HS-5 (cell line): ENCODE data around the gene MT3.
"Not testable (repeated sequence)": the region's sequence is repeated elsewhere in the genome, so short reads cannot be mapped to it uniquely, and the experiment has no call there.

Source experiments
- DNase-seq: peaks from one replicate; pipeline ENCODE4 v3.0.0-alpha.2; 2012; ENCODE audit warnings: low read depth

MT3 gene

DNA sequence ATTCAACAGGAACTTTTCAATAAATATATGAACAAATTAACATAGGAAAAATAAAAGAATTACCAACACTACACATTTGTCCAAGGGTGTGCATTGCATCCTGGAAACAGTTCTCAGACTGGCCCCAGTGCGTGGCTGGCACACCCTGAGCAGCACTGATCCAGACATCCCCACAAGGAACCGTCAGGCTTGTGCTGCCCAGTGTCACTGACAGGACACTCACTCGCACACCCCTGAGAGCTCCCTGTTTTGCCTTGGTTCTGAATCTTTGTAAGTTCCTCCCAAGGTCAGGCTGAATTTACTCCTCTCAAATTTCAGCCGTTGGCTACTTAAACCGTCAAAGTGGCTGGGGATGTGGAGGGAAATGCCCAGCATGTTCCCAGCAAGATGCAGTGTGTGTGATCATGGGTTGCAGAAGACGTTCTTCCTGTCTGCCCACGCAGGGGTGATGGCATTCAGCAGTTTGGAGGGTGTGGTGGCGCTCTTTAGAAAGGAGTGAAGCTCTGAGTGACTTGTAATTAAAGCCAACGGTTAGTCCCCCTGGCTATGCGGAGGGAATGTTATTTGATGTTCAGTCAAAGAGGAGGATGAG lies 20.8 kb downstream of the MT3 start:
- peak; percentile 76 for DNase-seq

- DNase-seq: no peak
Observed at GRCh38 chr16:56610609-56611111, 21.3 kb downstream of the MT3 start.

DNA sequence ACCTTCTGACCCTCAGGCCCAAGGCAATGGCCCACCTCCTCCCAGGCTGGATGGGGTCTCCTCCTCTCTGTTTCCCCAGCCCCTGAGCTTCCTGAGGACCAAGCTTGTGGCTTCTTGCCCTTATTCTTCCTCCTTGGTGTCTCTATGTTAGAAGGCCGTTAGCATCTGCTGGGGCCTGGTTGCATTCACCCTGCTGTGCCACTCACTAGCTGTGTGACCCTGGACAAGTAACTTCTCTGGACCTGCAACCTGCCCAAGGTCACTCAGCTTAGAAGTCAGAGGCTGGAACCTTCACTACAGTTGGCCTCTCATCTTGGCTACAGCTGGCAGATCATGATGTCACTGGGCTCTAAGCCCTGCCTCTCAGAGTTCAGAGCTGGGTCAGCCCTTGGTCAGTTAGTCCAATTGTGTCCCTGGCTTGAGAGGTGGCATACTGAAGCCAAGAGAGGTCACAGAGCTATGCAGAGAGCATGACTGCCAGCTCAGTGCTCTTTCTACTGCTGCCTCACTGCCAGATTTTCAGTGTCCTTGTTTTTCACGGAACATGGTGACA lies 22.0 kb downstream of the MT3 start:
- no peak for DNase-seq

DNA sequence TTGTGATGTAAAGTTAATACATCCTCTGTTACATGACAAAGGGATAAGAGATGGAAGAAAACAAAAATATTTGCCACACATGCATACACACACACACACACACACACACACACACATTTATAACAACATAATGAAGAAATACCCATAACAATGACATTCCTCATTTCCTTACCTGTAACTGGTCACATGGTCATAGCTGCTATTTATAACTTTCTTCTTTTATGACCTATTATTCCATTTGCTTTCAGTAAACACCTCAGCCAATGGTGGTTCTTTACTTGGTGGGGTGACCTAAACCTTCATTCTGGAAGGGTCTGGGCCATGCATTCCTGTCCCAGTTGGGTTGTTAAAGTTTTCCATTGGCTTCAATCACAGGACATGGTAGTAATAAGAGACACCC lies 24.4 kb downstream of the MT3 start:
- DNase-seq: no peak

DNA sequence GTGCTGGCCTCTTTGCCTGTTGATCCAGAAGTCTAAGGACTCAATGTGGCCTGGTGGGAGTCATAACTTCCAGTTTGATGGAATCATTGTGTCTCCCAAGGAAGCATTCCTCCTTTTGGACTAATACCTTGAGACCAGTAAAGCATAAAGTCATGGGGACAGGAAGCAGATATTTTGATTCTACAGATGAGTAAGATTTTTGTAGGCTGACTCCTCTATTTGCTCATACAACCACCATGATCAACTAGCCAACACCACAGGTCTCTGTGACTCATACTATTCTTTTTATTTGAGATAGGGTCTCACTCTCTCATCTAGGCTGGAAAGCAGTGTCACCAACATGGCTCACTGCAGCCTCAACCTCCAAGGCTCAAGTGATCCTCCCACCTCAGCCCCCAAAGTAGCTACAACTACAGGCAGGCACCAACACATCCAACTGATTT lies 25.2 kb downstream of the MT3 start:
- DNase-seq: peak; percentile 83

GRCh38 chr16:56615353-56615752 lies 26.0 kb downstream of the MT3 start:
- peak; percentile 74 for DNase-seq

- no peak for DNase-seq
Observed at GRCh38 chr16:56616608-56617211, 27.4 kb downstream of the MT3 start.

DNA sequence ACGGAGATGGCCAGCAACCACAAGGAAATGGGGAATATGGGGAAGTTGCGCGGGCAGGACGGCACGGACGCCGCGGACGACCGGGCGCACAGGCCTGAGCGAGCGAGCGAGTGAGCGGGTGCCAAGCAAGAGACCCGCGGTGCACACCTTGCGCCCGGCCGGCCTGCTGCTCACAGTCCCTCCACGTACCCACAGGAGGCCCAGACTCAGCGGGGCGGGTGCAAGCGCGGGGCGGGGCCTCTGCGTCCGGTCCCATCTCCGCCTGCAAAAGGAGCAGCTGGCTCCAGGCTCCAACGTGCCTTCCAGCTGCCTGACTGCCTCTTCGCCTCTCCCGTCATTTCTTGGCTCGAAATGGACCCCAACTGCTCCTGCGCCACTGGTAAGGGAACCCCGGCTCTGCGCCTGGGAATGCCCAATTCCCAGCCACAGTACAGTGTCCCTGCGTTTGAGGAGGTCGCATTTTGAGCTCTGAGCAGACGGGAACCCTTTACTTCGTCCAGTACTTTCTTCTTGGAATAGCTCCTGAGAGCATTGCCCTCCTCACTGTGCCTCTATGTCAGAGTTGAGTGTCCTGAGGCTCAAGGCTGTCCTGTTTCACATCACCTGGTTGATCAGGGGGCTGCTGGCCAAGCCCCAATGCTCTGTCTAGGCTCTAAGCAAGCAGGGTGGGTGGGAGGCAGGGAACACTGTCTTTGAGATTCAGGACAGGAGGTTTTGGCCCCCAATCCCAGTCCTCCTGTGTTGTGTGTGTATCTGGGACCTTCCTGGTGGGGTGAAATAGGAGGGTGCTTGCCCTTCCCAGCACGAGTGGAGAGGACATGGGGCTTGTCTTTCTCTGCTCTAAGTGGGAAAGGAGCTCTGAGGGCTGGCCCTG lies 28.1 kb downstream of the MT3 start:
- no peak for DNase-seq

DNA sequence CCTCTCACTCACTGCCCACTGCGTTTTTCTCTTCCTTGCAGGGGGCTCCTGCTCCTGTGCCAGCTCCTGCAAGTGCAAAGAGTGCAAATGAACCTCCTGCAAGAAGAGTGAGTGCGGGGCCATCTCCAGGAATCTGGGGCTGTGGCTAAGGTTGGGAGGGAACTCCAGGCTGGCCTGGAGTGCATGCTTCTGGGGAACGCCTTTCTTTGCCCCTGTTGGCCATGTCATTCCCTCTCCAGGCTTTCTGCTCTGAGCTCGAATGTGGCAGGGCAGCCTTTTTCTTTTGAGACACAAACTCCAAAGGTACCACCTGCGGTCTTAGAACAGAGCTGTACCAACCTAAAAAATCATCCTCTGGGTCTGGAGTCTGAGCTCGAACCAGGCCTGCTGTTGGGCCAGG lies 28.8 kb downstream of the MT3 start:
- no peak for DNase-seq

DNA sequence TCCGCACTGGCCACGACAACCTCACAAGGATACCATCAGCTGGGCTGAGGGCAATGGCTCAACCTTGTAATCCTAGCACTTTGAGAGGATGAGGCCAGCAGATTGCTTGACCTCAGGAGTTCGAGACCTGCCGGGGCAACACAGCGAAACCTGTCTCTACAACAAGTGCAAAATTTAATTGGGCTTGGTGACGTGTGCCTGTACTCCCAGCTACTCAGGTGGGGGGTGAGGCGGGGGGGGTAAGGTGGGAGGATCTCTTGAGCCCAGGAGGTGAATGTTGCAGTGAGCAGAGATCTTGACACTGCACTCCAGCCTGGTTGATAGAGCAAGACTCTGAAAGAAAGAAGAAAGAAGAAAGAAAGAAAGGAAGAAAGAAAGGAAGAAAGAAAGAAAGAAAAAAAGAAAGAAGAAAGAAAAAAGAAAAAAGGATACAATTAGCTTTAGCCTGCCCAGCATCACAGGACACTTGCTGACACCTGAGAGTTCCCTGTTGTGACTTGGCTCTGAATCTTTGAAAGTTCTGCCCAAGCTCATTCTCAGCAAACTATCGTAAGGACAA lies 31.1 kb downstream of the MT3 start:
- no peak for DNase-seq

GRCh38 chr16:56621665-56622445 lies 32.5 kb downstream of the MT3 start:
- DNase-seq: not testable (repeated sequence)

GRCh38 chr16:56623184-56623583 lies 33.9 kb downstream of the MT3 start:
- not testable (repeated sequence) for DNase-seq

- DNase-seq: no peak
Observed at GRCh38 chr16:56623637-56624036, 34.3 kb downstream of the MT3 start.

DNA sequence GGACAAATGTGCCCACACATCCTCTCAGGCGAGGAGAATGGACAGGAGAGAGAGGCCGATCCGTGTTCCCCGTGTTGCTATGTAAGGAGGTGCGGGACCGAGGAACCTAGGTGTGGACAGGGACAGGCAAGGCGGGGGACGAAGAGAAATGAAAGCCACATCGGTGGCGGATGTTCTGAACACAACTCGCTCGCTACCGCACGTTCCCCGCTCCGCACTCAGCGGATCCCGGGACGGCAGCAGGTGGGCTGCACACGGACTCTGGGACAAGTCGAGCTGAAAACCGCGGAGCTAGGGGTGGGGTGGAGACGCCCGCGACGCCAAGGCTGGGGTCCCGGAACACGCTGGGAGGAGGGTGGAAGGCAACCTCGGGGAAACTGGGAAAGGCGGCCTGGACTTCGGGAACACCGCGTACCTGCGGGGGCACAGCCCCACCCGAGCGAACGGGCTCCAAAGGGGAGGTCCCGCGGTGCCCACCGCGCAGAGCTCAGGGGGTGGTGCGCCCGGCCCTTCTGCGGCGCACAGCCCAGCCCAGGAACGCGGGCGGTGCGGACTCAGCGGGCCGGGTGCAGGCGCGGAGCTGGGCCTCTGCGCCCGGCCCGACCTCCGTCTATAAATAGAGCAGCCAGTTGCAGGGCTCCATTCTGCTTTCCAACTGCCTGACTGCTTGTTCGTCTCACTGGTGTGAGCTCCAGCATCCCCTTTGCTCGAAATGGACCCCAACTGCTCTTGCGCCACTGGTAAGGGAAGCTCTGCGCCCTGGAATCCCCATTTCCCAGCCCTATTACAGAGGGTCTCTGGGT lies 36.0 kb downstream of the MT3 start, which contains the start of gene MT1E:
MT1E (plus strand) TSS at position 642 of the 803 bp plus-strand sequence; CDS start at position 713, 71 bp downstream.
- no peak for DNase-seq

- no peak for DNase-seq
Observed at GRCh38 chr16:56625943-56626654, 36.8 kb downstream of the MT3 start.

DNA sequence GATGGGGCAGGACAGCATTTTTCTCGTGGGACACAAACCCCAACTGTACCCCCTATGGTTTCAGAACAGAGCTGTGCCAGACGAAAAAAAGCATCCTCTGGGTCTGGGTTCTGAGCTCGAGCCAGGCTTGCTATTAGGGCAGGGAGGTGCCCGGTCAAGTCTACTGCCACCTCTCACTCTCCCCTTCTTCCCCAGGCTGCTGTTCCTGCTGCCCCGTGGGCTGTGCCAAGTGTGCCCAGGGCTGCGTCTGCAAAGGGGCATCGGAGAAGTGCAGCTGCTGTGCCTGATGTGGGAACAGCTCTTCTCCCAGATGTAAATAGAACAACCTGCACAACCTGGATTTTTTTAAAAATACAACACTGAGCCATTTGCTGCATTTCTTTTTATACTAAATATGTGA lies 37.4 kb downstream of the MT3 start:
- no peak for DNase-seq

DNA sequence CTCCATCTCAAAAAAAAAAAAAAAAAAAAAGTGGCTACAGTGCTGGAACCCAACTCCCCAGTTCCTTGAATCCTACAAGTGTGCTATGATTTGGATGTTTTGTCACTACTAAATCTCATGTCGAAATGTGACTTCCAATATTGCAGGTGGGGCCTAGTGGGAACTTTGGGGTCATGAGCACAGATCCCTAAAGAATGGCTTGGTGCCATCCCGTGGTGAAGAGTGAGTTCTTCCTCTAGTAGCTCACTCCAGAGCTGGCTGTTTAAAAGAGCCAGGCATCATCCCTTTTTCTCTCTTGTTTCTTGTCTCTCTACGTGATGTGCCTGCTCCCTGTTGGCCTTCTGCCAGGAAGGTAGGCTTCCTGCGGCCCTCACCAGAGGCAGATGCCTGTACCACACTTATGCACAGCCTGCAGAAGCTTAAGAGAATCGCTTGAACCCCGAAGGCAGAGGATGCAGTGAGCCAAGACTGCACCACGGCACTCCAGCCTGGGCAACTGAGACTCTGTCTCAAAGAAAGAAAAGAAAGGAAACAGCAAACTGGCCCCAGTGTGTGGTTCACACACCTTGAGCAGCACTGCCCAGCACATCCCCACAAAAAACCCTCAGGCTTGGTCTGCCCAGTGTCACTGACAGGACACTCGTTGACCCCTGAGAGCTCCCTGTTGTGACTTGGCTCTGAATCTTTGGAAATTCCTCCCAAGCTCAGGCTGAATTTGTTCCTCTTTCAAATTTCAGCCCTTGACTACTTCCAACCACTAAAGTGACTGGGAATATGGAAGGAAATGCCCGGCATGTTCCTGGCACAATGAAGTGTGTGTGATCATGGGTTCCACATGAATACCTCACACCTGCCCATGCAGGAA lies 39.4 kb downstream of the MT3 start:
- no peak for DNase-seq

DNA sequence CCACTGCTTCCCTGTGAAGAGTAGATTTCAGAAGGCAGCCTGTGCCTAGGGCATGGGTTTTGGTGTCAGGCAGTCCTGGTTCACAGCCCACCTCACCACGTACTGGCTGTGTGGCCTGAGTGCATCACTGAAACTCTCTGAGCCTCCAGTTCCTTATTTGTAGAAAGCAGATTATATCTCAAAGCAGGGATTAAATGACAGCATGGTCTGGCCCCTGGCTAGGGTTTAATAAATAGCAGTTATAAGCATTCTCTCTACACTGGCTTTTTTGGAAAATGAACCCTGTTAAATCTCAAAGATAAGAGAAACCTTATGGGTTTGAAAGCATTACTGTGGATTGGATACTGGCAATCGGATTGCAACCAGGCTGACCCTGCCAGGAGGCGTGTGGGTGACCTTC lies 40.2 kb downstream of the MT3 start:
- DNase-seq: no peak

DNA sequence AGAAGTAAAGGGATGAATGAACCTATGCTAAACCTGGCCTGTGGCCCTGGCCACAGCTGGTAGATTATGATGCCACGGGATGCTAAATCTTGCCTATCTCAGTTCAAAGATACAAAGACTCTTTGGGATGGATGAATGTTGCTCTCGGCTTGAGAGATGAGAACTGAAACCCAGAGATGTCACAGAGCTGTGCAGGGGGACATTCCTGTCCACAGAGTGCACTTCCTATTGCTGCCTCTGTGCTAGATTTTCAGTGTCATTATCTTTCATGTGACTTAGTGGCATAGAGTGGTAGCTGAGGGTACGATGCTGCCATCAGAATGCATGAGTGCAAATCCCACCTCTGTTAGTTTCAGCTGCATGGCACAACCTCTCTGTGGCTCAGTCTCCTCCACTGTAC lies 40.8 kb downstream of the MT3 start:
- DNase-seq: no peak
